ENCODE results near the gene HSP90AB1.
A peak's percentile ranks its signal among the peaks of the same experiment; 100 is the strongest.

The HSP90AB1 gene

GRCh38 chr6:44286747-44287146, 39.8 kb downstream of the HSP90AB1 start:
- no peak for DNase-seq (ENCODE audit: low spot score)

GRCh38 chr6:44289726-44290260, 42.9 kb downstream of the HSP90AB1 start:
- DNase-seq (ENCODE audit: low spot score): no peak

GRCh38 chr6:44291841-44292240, 44.9 kb downstream of the HSP90AB1 start:
- no peak for DNase-seq (ENCODE audit: low spot score)

GRCh38 chr6:44292661-44293365, 45.9 kb downstream of the HSP90AB1 start:
- DNase-seq (ENCODE audit: low spot score): no peak

GRCh38 chr6:44294832-44295791, 48.2 kb downstream of the HSP90AB1 start:
- DNase-seq (ENCODE audit: low spot score): no peak

GRCh38 chr6:44297063-44298038, 50.5 kb downstream of the HSP90AB1 start:
- peak; percentile 77 for DNase-seq (ENCODE audit: low spot score)

GRCh38 chr6:44298055-44298803, 51.3 kb downstream of the HSP90AB1 start:
- no peak for DNase-seq (ENCODE audit: low spot score)

GRCh38 chr6:44298864-44299263, 52.0 kb downstream of the HSP90AB1 start:
- no peak for DNase-seq (ENCODE audit: low spot score)

GRCh38 chr6:44300292-44300823, 53.5 kb downstream of the HSP90AB1 start:
- DNase-seq (ENCODE audit: low spot score): no peak

GRCh38 chr6:44301106-44301505, 54.2 kb downstream of the HSP90AB1 start:
- no peak for DNase-seq (ENCODE audit: low spot score)

GRCh38 chr6:44301782-44302564, 55.1 kb downstream of the HSP90AB1 start:
- no peak for DNase-seq (ENCODE audit: low spot score)

GRCh38 chr6:44302856-44303255, 56.0 kb downstream of the HSP90AB1 start:
- DNase-seq (ENCODE audit: low spot score): no peak

All from AG08396 (cell line).